ENCODE measurements around the gene CHD1L.

The CHD1L gene

GRCh38 chr1:147334292-147334691, 91.8 kb downstream of the CHD1L start:
- no peak for TF ChIP-seq CTCF (IDR thresholded peaks at IDR 0.05; ENCODE audit: low read depth, low read length)
- no peak for DNase-seq (ENCODE audit: low read depth in 2 of 2)
- no peak overlapping the region for H3K4me3 ChIP-seq (replicated peaks in 1 of 2; ENCODE audit: low read depth in 2 of 2, low read length in 2 of 2)

GRCh38 chr1:147336291-147336690, 93.8 kb downstream of the CHD1L start:
- no peak for DNase-seq (ENCODE audit: low read depth in 2 of 2)
- no peak for TF ChIP-seq CTCF (IDR thresholded peaks at IDR 0.05; ENCODE audit: low read depth, low read length)
- no peak overlapping the region for H3K4me3 ChIP-seq (replicated peaks in 1 of 2; ENCODE audit: low read depth in 2 of 2, low read length in 2 of 2)

GRCh38 chr1:147337040-147337630, 94.7 kb downstream of the CHD1L start:
- DNase-seq (ENCODE audit: low read depth in 2 of 2): no peak
- H3K4me3 ChIP-seq (replicated peaks in 1 of 2; ENCODE audit: low read depth in 2 of 2, low read length in 2 of 2): no peak overlapping the region
- no peak for TF ChIP-seq CTCF (IDR thresholded peaks at IDR 0.05; ENCODE audit: low read depth, low read length)

- DNase-seq (ENCODE audit: low read depth in 2 of 2): peak in 1 of 2 donors; percentile 3
- no peak overlapping the region for H3K4me3 ChIP-seq (replicated peaks in 1 of 2; ENCODE audit: low read depth in 2 of 2, low read length in 2 of 2)
- no peak for TF ChIP-seq CTCF (IDR thresholded peaks at IDR 0.05; ENCODE audit: low read depth, low read length)
Measured at GRCh38 chr1:147338571-147338970, 96.1 kb downstream of the CHD1L start.

GRCh38 chr1:147341246-147341645, 98.8 kb downstream of the CHD1L start:
- TF ChIP-seq CTCF (IDR thresholded peaks at IDR 0.05; ENCODE audit: low read depth, low read length): no peak
- DNase-seq (ENCODE audit: low read depth in 2 of 2): no peak
- H3K4me3 ChIP-seq (replicated peaks in 1 of 2; ENCODE audit: low read depth in 2 of 2, low read length in 2 of 2): no peak overlapping the region

Data from cardiac fibroblast (primary cell).